Nephron progenitor cell (in vitro differentiated cells): ENCODE data around the gene FAM20A.

Experiments
- DNase-seq: peaks from one replicate; pipeline ENCODE4 v3.0.0; 2021
- H3K27ac Mint-ChIP-seq: 2 replicates; pipeline ENCODE4 v1.8.0; 2021; ENCODE audit warnings: mild to moderate bottlenecking, moderate library complexity, mixed read lengths
- H3K27me3 Mint-ChIP-seq: 2 replicates; pipeline ENCODE4 v1.8.0; 2021; ENCODE audit warnings: mild to moderate bottlenecking, low read depth, mixed read lengths; ENCODE audit not compliant: poor library complexity
- H3K36me3 Mint-ChIP-seq: 2 replicates; pipeline ENCODE4 v1.8.0; 2021; ENCODE audit warnings: low read depth, mixed read lengths
- H3K4me1 Mint-ChIP-seq: 2 replicates; pipeline ENCODE4 v1.8.0; 2021; ENCODE audit warnings: mixed read lengths
- H3K4me3 Mint-ChIP-seq: 2 replicates; pipeline ENCODE4 v1.8.0; 2021; ENCODE audit warnings: mild to moderate bottlenecking, moderate library complexity, mixed read lengths
- H3K9me3 Mint-ChIP-seq: 2 replicates; pipeline ENCODE4 v1.8.0; 2021; ENCODE audit warnings: mild to moderate bottlenecking, moderate library complexity, mixed read lengths
- TF ChIP-seq, protein P1 (sequence below): fragments of 200-600 bp; sonication (generic); IDR thresholded peaks from 2 replicates; pipeline ENCODE4 v1.5.0; 2021; ENCODE audit warnings: antibody characterized with exemption

FAM20A gene

DNA sequence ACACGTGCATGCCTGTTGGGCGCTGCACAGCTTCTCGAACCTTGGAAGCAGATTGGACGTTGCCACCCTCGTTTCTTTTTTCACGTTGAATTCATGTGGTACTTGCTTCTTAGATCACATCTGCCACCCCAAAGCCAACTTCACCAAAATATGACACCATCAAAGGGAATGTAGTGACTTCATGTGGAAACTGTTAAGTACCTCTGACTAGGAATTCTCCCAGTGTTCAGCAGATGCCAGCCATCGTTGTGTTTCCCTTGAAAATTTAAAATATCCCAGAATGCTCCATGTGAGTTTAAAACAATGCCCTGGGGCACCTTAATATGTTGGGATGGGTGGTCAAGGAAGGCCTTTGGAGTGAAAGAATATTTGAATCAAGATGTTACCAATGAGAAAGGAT, 22.6 kb upstream of the FAM20A start:
- no peaks in the 10 kb centered on the region for H3K9me3 Mint-ChIP-seq
- DNase-seq = no peak
- no peak overlapping the region for H3K27ac Mint-ChIP-seq
- no peaks in the 10 kb centered on the region for H3K27me3 Mint-ChIP-seq
- no peaks in the 10 kb centered on the region for H3K36me3 Mint-ChIP-seq
- TF ChIP-seq, protein P1, sequence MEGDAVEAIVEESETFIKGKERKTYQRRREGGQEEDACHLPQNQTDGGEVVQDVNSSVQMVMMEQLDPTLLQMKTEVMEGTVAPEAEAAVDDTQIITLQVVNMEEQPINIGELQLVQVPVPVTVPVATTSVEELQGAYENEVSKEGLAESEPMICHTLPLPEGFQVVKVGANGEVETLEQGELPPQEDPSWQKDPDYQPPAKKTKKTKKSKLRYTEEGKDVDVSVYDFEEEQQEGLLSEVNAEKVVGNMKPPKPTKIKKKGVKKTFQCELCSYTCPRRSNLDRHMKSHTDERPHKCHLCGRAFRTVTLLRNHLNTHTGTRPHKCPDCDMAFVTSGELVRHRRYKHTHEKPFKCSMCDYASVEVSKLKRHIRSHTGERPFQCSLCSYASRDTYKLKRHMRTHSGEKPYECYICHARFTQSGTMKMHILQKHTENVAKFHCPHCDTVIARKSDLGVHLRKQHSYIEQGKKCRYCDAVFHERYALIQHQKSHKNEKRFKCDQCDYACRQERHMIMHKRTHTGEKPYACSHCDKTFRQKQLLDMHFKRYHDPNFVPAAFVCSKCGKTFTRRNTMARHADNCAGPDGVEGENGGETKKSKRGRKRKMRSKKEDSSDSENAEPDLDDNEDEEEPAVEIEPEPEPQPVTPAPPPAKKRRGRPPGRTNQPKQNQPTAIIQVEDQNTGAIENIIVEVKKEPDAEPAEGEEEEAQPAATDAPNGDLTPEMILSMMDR = no peak
- peaks cover 36% of the 10 kb centered on the region for H3K4me1 Mint-ChIP-seq
- H3K4me3 Mint-ChIP-seq = no peak overlapping the region

DNA sequence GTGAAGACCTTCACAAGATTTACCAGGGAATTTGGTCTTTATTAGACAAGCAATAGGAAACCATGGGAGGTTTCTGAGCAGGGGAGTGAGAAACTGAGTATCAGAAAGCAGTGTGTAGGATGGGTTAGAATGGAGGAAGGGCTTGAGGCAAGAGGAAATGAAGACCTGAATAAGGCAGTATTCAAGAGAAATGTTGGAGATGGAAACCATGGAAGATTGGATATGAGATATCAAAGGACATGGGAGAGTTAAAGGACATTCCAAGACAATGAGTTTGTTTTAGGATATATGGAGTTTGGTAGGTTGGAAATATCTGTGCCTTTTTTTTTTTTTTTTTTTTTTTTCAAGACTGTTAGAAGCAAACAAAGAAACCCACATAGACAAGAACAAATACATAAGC, 21.3 kb upstream of the FAM20A start:
- TF ChIP-seq, protein P1 = no peak
- peaks cover 4% of the 10 kb centered on the region for H3K27me3 Mint-ChIP-seq
- H3K9me3 Mint-ChIP-seq = no peaks in the 10 kb centered on the region
- H3K4me3 Mint-ChIP-seq = no peak overlapping the region
- H3K4me1 Mint-ChIP-seq = peaks cover 22% of the 10 kb centered on the region
- H3K36me3 Mint-ChIP-seq = no peaks in the 10 kb centered on the region
- no peak overlapping the region for H3K27ac Mint-ChIP-seq
- no peak for DNase-seq

DNA sequence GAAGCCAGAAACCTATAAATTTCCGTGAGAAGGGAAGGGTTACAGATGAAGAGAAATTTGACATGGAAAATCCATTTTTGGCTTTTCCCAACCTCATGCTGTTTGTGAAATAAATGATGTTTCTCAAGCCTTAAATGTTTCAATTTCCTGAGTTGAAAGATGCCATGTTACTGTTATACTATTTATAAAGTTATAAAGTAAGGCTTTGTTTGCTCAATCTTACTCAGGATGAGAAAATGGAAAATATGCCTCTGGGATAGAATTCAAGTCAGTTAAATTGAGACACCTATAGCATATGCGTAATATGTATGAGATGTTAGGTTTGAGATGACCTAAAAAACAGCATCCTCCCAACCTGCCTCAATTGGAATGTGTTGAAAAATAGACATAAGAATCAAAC, 19.9 kb upstream of the FAM20A start:
- no peak for DNase-seq
- Mint-ChIP-seq H3K4me1 (peaks cover 15% of the 10 kb centered on the region), H3K36me3 (no peaks in the 10 kb centered on the region), H3K27me3 (peaks cover 4% of the 10 kb centered on the region), H3K4me3 (no peak overlapping the region), H3K27ac (no peak overlapping the region), H3K9me3 (no peaks in the 10 kb centered on the region)
- TF ChIP-seq, protein P1 = no peak

DNA sequence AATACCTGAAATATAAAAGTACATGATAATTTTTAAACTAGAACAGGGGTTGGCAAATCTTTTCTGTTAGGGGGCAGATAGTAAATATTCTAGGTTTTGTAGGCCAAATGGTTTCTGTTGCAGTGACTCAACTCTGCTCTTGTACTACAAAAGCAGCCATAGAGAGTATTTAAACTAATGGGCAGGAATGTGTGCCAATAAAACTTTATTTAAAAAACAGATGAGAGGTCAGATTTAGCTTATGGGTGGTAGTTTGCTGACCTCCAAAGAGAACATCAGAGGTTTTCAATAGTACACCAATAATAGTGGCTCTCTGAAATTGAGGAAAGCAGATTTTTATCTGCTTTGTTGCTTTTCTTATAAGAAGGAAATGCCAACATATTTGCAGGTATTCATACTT, 15.2 kb upstream of the FAM20A start:
- H3K4me3 Mint-ChIP-seq = no peak overlapping the region
- DNase-seq = no peak
- H3K27ac Mint-ChIP-seq = no peak overlapping the region
- H3K27me3 Mint-ChIP-seq = peaks cover 4% of the 10 kb centered on the region
- H3K4me1 Mint-ChIP-seq = no peaks in the 10 kb centered on the region
- TF ChIP-seq, protein P1 = no peak
- H3K9me3 Mint-ChIP-seq = no peaks in the 10 kb centered on the region
- H3K36me3 Mint-ChIP-seq = no peaks in the 10 kb centered on the region

DNA sequence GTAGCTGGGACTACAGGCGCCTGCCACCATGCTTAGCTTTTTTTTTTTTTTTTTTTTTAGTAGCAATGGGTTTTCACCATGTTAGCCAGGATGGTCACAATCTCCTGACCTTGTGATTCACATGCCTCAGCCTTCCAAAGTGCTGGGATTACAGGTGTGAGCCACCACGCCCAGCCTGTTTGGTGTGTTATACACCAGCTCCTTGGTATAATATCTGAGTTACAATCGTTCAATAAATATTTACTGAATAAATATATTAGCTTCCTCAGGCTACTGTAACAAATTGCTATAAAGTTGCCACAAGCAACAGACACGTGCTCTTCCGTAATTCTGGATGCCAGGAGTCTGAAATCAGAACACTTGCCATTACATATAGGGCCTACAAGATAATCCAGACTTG, 13.6 kb upstream of the FAM20A start:
- TF ChIP-seq, protein P1 = no peak
- H3K27ac Mint-ChIP-seq = no peak overlapping the region
- no peak overlapping the region for H3K4me3 Mint-ChIP-seq
- H3K4me1 Mint-ChIP-seq = no peaks in the 10 kb centered on the region
- DNase-seq = no peak
- peaks cover 4% of the 10 kb centered on the region for H3K27me3 Mint-ChIP-seq
- H3K9me3 Mint-ChIP-seq = peaks cover 15% of the 10 kb centered on the region
- H3K36me3 Mint-ChIP-seq = no peaks in the 10 kb centered on the region

DNA sequence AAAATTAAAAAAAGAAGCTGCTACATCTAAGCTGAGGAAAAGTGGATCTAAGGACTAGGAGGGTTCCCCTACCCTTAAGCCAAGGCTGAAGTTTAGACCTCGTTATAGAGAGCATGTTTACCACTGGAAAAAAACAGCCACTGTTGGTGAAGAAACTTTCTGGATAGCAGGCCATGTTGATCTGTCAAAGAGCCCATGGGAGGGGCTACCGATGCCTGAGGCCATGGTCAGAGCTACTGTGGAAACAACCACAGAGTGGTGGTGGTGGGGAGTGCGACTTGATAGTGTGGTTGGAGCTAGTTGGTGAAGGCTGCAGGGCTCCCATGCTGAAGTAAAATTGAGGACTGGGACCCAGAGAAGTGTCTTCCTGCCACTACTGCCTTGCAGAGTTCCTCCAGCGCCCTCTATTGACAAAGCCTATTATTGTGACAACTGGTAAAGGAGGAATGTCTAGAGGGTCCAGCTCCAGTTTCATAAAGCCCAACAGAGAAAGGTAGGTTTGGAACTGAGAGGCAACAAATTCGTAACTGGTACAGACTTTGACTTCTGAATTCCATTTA, 12.7 kb upstream of the FAM20A start:
- Mint-ChIP-seq H3K36me3 (no peaks in the 10 kb centered on the region), H3K4me3 (no peak overlapping the region), H3K9me3 (peaks cover 24% of the 10 kb centered on the region), H3K4me1 (no peaks in the 10 kb centered on the region), H3K27ac (no peak overlapping the region), H3K27me3 (peaks cover 4% of the 10 kb centered on the region)
- TF ChIP-seq, protein P1 = peak; percentile 50
- DNase-seq = peak; percentile 32
